ENCODE data around the gene TTC23L.

GRCh38 chr5:34870382-34870781, 31.4 kb downstream of the TTC23L start:
- no peak for TF ChIP-seq CTCF (IDR thresholded peaks at IDR 0.05)
- TF ChIP-seq POLR2AphosphoS5 (IDR thresholded peaks at IDR 0.05), result no peak
- no peak for TF ChIP-seq POLR2A (IDR thresholded peaks at IDR 0.05)

All from suprapubic skin (tissue), 4 donors.